Astrocyte (in vitro differentiated cells and primary cell): ENCODE results near the gene TPGS1. TPM values are rescaled to one million over a fixed set of nuclear protein-coding genes. Genes with fewer than 3 reads are reported as not detected.

Source experiments
- DNase-seq: peaks from one replicate; pipeline ENCODE4 v3.0.0-alpha.2; 2010; ENCODE audit warnings: low read depth
- FAIRE-seq: peaks from 2 replicates; lab custom pipeline; 2011; peaks lifted over from hg19 to GRCh38; lab: Jason Lieb, UNC
- H2AFZ ChIP-seq: 2 replicates; pipeline ENCODE4 v1.6.0; 2012; ENCODE audit warnings: low read depth, low read length, inconsistent platforms
- H3K27ac ChIP-seq: 2 replicates; pipeline ENCODE4 v1.5.1; 2011; ENCODE audit warnings: low read depth, low read length, inconsistent platforms
- H3K27me3 ChIP-seq: 2 replicates; pipeline ENCODE4 v1.6.0; 2011; ENCODE audit warnings: low read length, inconsistent platforms; ENCODE audit not compliant: insufficient read depth
- H3K36me3 ChIP-seq: 2 replicates; pipeline ENCODE4 v1.5.1; 2011; ENCODE audit warnings: low read length, inconsistent platforms; ENCODE audit not compliant: insufficient read depth
- H3K4me1 ChIP-seq: 2 replicates; pipeline ENCODE4 v1.5.1; 2011; ENCODE audit warnings: low read length, inconsistent platforms; ENCODE audit not compliant: insufficient read depth
- H3K4me2 ChIP-seq: 2 replicates; pipeline ENCODE4 v1.6.0; 2012; ENCODE audit warnings: low read length, inconsistent platforms
- H3K4me3 ChIP-seq: 2 replicates; pipeline ENCODE4 v1.5.1; 2011; ENCODE audit warnings: low read depth, mild to moderate bottlenecking, low read length, inconsistent platforms; ENCODE audit not compliant: insufficient read depth
- H3K79me2 ChIP-seq: 2 replicates; pipeline ENCODE4 v1.6.0; 2012; ENCODE audit warnings: mild to moderate bottlenecking, low read length, inconsistent platforms; ENCODE audit not compliant: insufficient read depth
- H3K9ac ChIP-seq: 2 replicates; pipeline ENCODE4 v1.6.0; 2012; ENCODE audit warnings: mild to moderate bottlenecking, low read length, inconsistent platforms
- H3K9me3 ChIP-seq: 2 replicates; pipeline ENCODE4 v1.5.1; 2012; ENCODE audit warnings: low read depth, mild to moderate bottlenecking, low read length, inconsistent platforms; ENCODE audit not compliant: insufficient read depth
- H4K20me1 ChIP-seq: 2 replicates; pipeline ENCODE4 v1.6.0; 2012; ENCODE audit warnings: low read length, inconsistent platforms; ENCODE audit not compliant: insufficient read depth
- H3K27ac Mint-ChIP-seq: one replicate; pipeline ENCODE4 v1.8.0; 2021; ENCODE audit warnings: mild to moderate bottlenecking, mixed read lengths; ENCODE audit not compliant: unreplicated experiment
- H3K27me3 Mint-ChIP-seq: one replicate; pipeline ENCODE4 v1.8.0; 2021; ENCODE audit warnings: low read depth, mixed read lengths; ENCODE audit not compliant: unreplicated experiment
- H3K36me3 Mint-ChIP-seq: one replicate; pipeline ENCODE4 v1.8.0; 2021; ENCODE audit warnings: low read depth, mixed read lengths; ENCODE audit not compliant: unreplicated experiment
- H3K4me1 Mint-ChIP-seq: one replicate; pipeline ENCODE4 v1.8.0; 2021; ENCODE audit warnings: low read depth, mixed read lengths; ENCODE audit not compliant: unreplicated experiment
- H3K4me3 Mint-ChIP-seq: one replicate; pipeline ENCODE4 v1.8.0; 2021; ENCODE audit warnings: mild to moderate bottlenecking, moderate library complexity, mixed read lengths; ENCODE audit not compliant: unreplicated experiment
- H3K9me3 Mint-ChIP-seq: one replicate; pipeline ENCODE4 v1.8.0; 2021; ENCODE audit warnings: mild to moderate bottlenecking, mixed read lengths; ENCODE audit not compliant: unreplicated experiment
- EZH2 ChIP-seq: IDR thresholded peaks from 2 replicates; pipeline ENCODE4 v1.6.1; 2012; ENCODE audit warnings: mild to moderate bottlenecking, low read length, inconsistent platforms; ENCODE audit not compliant: insufficient read depth
- total RNA-seq: library from RNA; stranded (reverse); gene quantifications from 2 replicates; pipeline ENCODE4 v1.2.1, GENCODE V29; 2021
- TF ChIP-seq, protein P1 (sequence below): IDR thresholded peaks from 2 replicates; pipeline ENCODE4 v1.5.1; 2011; ENCODE audit warnings: low read depth, mild to moderate bottlenecking, inconsistent platforms, low read length, moderate library complexity; ENCODE audit not compliant: insufficient read depth

The TPGS1 gene
- total RNA-seq, 1 donor from 2014 or later = 17.9 TPM

DNA sequence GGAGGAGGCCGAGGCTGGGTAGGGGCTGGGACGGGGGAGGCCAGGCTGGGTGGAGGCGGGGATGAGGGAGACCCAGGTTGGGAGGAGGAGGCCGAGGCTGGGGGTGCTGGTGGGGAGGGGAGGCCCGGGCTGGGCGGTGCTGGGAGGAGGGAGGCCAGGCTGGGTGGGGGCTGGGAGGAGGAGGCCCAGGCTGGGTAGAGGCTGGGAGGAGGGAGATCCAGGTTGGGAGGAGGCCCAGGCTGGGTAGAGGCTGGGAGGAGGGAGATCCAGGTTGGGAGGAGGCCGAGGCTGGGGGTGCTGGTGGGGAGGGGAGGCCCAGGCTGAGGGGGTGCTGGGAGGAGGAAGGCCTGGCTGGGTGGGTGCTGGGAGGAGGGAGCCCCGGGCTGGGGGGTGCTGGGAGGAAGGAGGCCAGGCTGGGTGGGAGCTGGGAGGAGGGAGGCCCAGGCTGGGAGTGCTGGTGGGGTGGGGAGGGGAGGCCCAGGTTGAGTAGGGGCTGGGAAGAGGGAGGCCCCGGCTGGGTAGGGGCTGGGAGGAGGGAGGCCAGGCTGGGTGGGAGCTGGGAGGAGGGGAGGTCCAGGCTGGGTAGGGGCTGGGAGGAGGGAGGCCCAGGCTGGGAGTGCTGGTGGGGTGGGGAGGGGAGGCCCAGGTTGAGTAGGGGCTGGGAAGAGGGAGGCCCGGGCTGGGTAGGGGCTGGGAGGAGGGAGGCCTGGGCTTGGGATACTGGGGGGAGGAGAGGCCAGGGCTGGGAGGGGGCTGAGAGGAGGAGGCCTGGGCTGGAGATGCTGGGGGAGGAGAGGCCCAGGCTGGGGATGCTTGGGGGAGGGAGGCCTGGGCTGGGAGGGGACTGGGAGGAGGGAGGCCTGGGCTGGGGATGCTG lies 10.7 kb downstream of the TPGS1 start:
- no peaks in the 10 kb centered on the region for H3K27me3 Mint-ChIP-seq
- DNase-seq (no peak), FAIRE-seq (no peak)
- Histone ChIP-seq H3K27ac (no peak overlapping the region), H3K4me1 (no peaks in the 10 kb centered on the region), H3K4me2 (no peak overlapping the region), H3K4me3 (no peak overlapping the region), H2AFZ (no peak overlapping the region), H3K9me3 (no peaks in the 10 kb centered on the region), H4K20me1 (peaks cover 24% of the 10 kb centered on the region), H3K36me3 (no peaks in the 10 kb centered on the region), H3K27me3 (no peaks in the 10 kb centered on the region), H3K9ac (no peak overlapping the region), H3K79me2 (no peaks in the 10 kb centered on the region)
- H3K9me3 Mint-ChIP-seq = no peaks in the 10 kb centered on the region
- peaks cover 12% of the 10 kb centered on the region for H3K36me3 Mint-ChIP-seq
- no peak for TF ChIP-seq EZH2
- TF ChIP-seq, protein P1, sequence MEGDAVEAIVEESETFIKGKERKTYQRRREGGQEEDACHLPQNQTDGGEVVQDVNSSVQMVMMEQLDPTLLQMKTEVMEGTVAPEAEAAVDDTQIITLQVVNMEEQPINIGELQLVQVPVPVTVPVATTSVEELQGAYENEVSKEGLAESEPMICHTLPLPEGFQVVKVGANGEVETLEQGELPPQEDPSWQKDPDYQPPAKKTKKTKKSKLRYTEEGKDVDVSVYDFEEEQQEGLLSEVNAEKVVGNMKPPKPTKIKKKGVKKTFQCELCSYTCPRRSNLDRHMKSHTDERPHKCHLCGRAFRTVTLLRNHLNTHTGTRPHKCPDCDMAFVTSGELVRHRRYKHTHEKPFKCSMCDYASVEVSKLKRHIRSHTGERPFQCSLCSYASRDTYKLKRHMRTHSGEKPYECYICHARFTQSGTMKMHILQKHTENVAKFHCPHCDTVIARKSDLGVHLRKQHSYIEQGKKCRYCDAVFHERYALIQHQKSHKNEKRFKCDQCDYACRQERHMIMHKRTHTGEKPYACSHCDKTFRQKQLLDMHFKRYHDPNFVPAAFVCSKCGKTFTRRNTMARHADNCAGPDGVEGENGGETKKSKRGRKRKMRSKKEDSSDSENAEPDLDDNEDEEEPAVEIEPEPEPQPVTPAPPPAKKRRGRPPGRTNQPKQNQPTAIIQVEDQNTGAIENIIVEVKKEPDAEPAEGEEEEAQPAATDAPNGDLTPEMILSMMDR = no peak
- H3K4me3 Mint-ChIP-seq = no peak overlapping the region
- H3K27ac Mint-ChIP-seq = no peak overlapping the region
- H3K4me1 Mint-ChIP-seq = peaks cover 6% of the 10 kb centered on the region

DNA sequence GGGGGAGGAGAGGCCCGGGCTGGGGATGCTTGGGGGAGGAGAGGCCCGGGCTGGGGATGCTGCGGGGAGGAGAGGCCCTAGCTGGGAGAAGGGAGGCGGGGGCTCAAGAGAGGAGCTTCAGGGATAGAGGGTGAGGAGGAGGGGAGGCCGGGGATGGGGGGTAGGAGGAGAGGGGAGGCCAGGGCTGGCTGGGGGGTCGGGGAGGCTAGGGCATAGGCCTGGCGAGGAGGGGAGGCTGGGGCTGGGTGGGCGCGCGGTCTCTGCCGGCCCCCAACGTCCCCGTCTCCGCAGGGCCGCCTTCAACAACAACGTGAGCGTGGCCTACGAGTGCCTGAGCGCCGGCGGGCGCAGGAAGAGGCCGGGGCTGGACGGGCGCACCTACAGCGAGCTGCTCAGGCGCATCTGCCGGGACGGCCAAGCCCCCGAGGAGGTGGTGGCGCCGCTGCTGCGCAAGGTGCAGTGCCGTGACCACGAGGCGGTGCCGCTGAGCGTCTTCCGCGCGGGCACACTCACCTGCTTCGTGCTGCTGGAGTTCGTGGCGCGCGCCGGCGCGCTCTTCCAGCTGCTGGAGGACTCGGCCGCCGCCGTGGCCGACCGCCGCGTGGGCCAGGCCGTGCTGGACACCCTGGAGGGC lies 11.4 kb downstream of the TPGS1 start:
- H3K4me2 ChIP-seq = no peak overlapping the region
- no peak overlapping the region for H3K27ac ChIP-seq
- Mint-ChIP-seq H3K36me3 (peaks cover 12% of the 10 kb centered on the region), H3K4me1 (peaks cover 6% of the 10 kb centered on the region), H3K27ac (no peak overlapping the region), H3K4me3 (no peak overlapping the region), H3K9me3 (no peaks in the 10 kb centered on the region), H3K27me3 (no peaks in the 10 kb centered on the region)
- DNase-seq = no peak
- H3K4me1 ChIP-seq = no peaks in the 10 kb centered on the region
- no peaks in the 10 kb centered on the region for H3K27me3 ChIP-seq
- peaks cover 17% of the 10 kb centered on the region for H4K20me1 ChIP-seq
- no peaks in the 10 kb centered on the region for H3K9me3 ChIP-seq
- TF ChIP-seq EZH2 = no peak
- TF ChIP-seq, protein P1 = no peak
- H3K79me2 ChIP-seq = no peaks in the 10 kb centered on the region
- H3K9ac ChIP-seq = no peak overlapping the region
- no peak overlapping the region for H3K4me3 ChIP-seq
- no peaks in the 10 kb centered on the region for H3K36me3 ChIP-seq
- no peak overlapping the region for H2AFZ ChIP-seq
- FAIRE-seq = no peak

DNA sequence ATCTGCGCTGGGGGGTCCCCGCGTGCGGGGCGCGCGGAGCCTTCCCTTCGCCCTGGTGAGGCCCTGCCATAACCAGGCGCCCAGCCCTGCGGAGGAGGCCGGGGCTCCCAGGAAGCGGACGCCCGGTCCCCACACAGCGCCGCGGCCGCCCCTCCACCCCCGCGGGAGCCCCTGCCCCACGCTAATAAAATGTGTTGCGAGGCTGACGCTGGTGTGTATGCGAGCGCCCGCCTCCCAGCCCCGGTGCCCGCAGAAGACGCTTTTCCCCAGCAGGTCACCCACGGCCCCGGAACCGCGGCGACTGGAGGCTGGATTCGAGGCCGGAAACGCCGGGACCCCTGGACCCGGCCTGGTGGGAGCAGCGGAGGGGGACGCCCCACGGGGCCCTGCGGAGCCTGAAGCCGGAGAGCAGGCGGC lies 12.2 kb downstream of the TPGS1 start:
- peaks cover 10% of the 10 kb centered on the region for H4K20me1 ChIP-seq
- H3K27ac ChIP-seq = no peak overlapping the region
- FAIRE-seq (no peak), DNase-seq (no peak)
- Mint-ChIP-seq H3K4me3 (no peak overlapping the region), H3K4me1 (peaks cover 6% of the 10 kb centered on the region), H3K27me3 (no peaks in the 10 kb centered on the region), H3K27ac (no peak overlapping the region), H3K9me3 (no peaks in the 10 kb centered on the region), H3K36me3 (peaks cover 6% of the 10 kb centered on the region)
- no peaks in the 10 kb centered on the region for H3K79me2 ChIP-seq
- H3K36me3 ChIP-seq = no peaks in the 10 kb centered on the region
- no peaks in the 10 kb centered on the region for H3K27me3 ChIP-seq
- no peak overlapping the region for H3K4me2 ChIP-seq
- no peaks in the 10 kb centered on the region for H3K9me3 ChIP-seq
- TF ChIP-seq, protein P1 = no peak
- no peak for TF ChIP-seq EZH2
- H3K9ac ChIP-seq = no peak overlapping the region
- no peak overlapping the region for H2AFZ ChIP-seq
- no peak overlapping the region for H3K4me3 ChIP-seq
- H3K4me1 ChIP-seq = no peaks in the 10 kb centered on the region
